HEK293 (cell line): ENCODE results near the gene EVI5L.

ENCODE experiments used
- BCL11A ChIP-seq: fragments of 450-650 bp; formaldehyde crosslinking; IDR thresholded peaks from 2 replicates; pipeline ENCODE4 v1.5.1; 2016; ENCODE audit warnings: low read depth, missing biosample characterization, missing genetic modification characterization
- FEZF1 ChIP-seq: fragments of 450-650 bp; formaldehyde crosslinking; IDR thresholded peaks from 2 replicates; pipeline ENCODE4 v1.5.1; 2016; ENCODE audit warnings: missing biosample characterization, missing genetic modification characterization
- GLI2 ChIP-seq: fragments of 450-650 bp; formaldehyde crosslinking; IDR thresholded peaks from 2 replicates; pipeline ENCODE4; 2017; ENCODE audit warnings: missing biosample characterization, missing genetic modification characterization, low read depth, borderline replicate concordance
- HOXA7 ChIP-seq: sonication (generic); formaldehyde crosslinking; IDR thresholded peaks from 2 replicates; pipeline ENCODE4 v1.8.1; 2022; ENCODE audit warnings: missing genetic modification reagents, borderline replicate concordance
- KLF1 ChIP-seq: fragments of 450-650 bp; formaldehyde crosslinking; IDR thresholded peaks from 2 replicates; pipeline ENCODE4 v1.5.1; 2016; ENCODE audit warnings: missing biosample characterization, missing genetic modification characterization
- KLF16 ChIP-seq: fragments of 450-650 bp; formaldehyde crosslinking; IDR thresholded peaks from 2 replicates; pipeline ENCODE4 v1.5.1; 2017; ENCODE audit warnings: missing biosample characterization, missing genetic modification characterization
- PATZ1 ChIP-seq: fragments of 450-650 bp; formaldehyde crosslinking; IDR thresholded peaks from 2 replicates; pipeline ENCODE4 v1.5.1; 2016; ENCODE audit warnings: missing biosample characterization, missing genetic modification characterization
- PBX3 ChIP-seq: sonication (generic); formaldehyde crosslinking; IDR thresholded peaks from 2 replicates; pipeline ENCODE4 v1.8.1; 2022; ENCODE audit warnings: mild to moderate bottlenecking, moderate library complexity, missing genetic modification reagents
- PRDM10 ChIP-seq: fragments of 450-650 bp; formaldehyde crosslinking; IDR thresholded peaks from 2 replicates; pipeline ENCODE4 v1.5.1; 2016; ENCODE audit warnings: missing biosample characterization, missing genetic modification characterization
- SCRT1 ChIP-seq: fragments of 450-650 bp; formaldehyde crosslinking; IDR thresholded peaks from 2 replicates; pipeline ENCODE4 v1.5.1; 2016; ENCODE audit warnings: missing biosample characterization, missing genetic modification characterization, borderline replicate concordance
- TCF7L2 ChIP-seq: IDR thresholded peaks from 2 replicates; pipeline ENCODE4 v1.6.1; 2011; ENCODE audit warnings: low read depth, mild to moderate bottlenecking, inconsistent platforms, low read length, moderate library complexity, borderline replicate concordance
- TRIM28 ChIP-seq: IDR thresholded peaks from 2 replicates; pipeline ENCODE4 v1.6.1; 2011; ENCODE audit warnings: low read length, control low read depth, borderline replicate concordance
- YY2 ChIP-seq: fragments of 450-650 bp; formaldehyde crosslinking; IDR thresholded peaks from 2 replicates; pipeline ENCODE4 v1.5.1; 2016; ENCODE audit warnings: missing biosample characterization, missing genetic modification characterization
- ZBTB17 ChIP-seq: fragments of 450-650 bp; formaldehyde crosslinking; IDR thresholded peaks from 2 replicates; pipeline ENCODE4 v1.5.1; 2016; ENCODE audit warnings: missing biosample characterization, missing genetic modification characterization
- ZBTB26 ChIP-seq: fragments of 450-650 bp; formaldehyde crosslinking; optimal IDR thresholded peaks from 2 replicates; pipeline ENCODE3; 2016; ENCODE audit warnings: missing biosample characterization, mild to moderate bottlenecking, missing genetic modification characterization
- ZBTB6 ChIP-seq: fragments of 450-650 bp; formaldehyde crosslinking; IDR thresholded peaks from 2 replicates; pipeline ENCODE4 v1.5.1; 2017; ENCODE audit warnings: missing biosample characterization, missing genetic modification characterization
- ZBTB7A ChIP-seq: fragments of 450-650 bp; formaldehyde crosslinking; IDR thresholded peaks from 2 replicates; pipeline ENCODE4 v1.5.1; 2016; ENCODE audit warnings: low read depth, missing biosample characterization, missing genetic modification characterization
- ZIC2 ChIP-seq: fragments of 450-650 bp; formaldehyde crosslinking; IDR thresholded peaks from 2 replicates; pipeline ENCODE4 v1.5.1; 2016; ENCODE audit warnings: missing biosample characterization, missing genetic modification characterization
- ZNF311 ChIP-seq: fragments of 450-650 bp; formaldehyde crosslinking; IDR thresholded peaks from 2 replicates; pipeline ENCODE4 v1.5.1; 2017; ENCODE audit warnings: missing biosample characterization, missing genetic modification characterization, borderline replicate concordance
- ZNF354C ChIP-seq: fragments of 450-650 bp; formaldehyde crosslinking; IDR thresholded peaks from 2 replicates; pipeline ENCODE4 v1.5.1; 2016; ENCODE audit warnings: missing biosample characterization, missing genetic modification characterization, low read depth, borderline replicate concordance
- ZNF501 ChIP-seq: fragments of 450-650 bp; formaldehyde crosslinking; IDR thresholded peaks from 2 replicates; pipeline ENCODE4 v1.5.1; 2016; ENCODE audit warnings: missing biosample characterization, missing genetic modification characterization
- ZNF529 ChIP-seq: fragments of 450-650 bp; formaldehyde crosslinking; IDR thresholded peaks from 2 replicates; pipeline ENCODE4 v1.5.1; 2017; ENCODE audit warnings: missing genetic modification characterization, missing biosample characterization; ENCODE audit not compliant: insufficient replicate concordance
- ZNF548 ChIP-seq: fragments of 450-650 bp; formaldehyde crosslinking; IDR thresholded peaks from 2 replicates; pipeline ENCODE4 v1.5.1; 2016; ENCODE audit warnings: missing biosample characterization, missing genetic modification characterization
- ZNF596 ChIP-seq: fragments of 450-650 bp; IDR thresholded peaks from 2 replicates; pipeline ENCODE4 v1.5.0; 2018; ENCODE audit warnings: missing biosample characterization, mild to moderate bottlenecking, missing genetic modification characterization, moderate library complexity
- ZNF658 ChIP-seq: fragments of 450-650 bp; formaldehyde crosslinking; IDR thresholded peaks from 2 replicates; pipeline ENCODE4; 2016; ENCODE audit warnings: missing biosample characterization, missing genetic modification characterization
- ZNF677 ChIP-seq: fragments of 450-650 bp; IDR thresholded peaks from 2 replicates; pipeline ENCODE4 v1.5.0; 2018; ENCODE audit warnings: missing biosample characterization, mild to moderate bottlenecking, missing genetic modification characterization, moderate library complexity
- ZNF707 ChIP-seq: fragments of 450-650 bp; formaldehyde crosslinking; IDR thresholded peaks from 2 replicates; pipeline ENCODE4 v1.5.1; 2016; ENCODE audit warnings: missing biosample characterization, missing genetic modification characterization
- ZSCAN18 ChIP-seq: fragments of 450-650 bp; formaldehyde crosslinking; IDR thresholded peaks from 2 replicates; pipeline ENCODE4 v1.5.1; 2016; ENCODE audit warnings: missing biosample characterization, missing genetic modification characterization
- ZSCAN23 ChIP-seq: fragments of 450-650 bp; formaldehyde crosslinking; IDR thresholded peaks from 2 replicates; pipeline ENCODE4 v1.5.1; 2016; ENCODE audit warnings: missing biosample characterization, missing genetic modification characterization
- ZXDB ChIP-seq: fragments of 450-650 bp; formaldehyde crosslinking; IDR thresholded peaks from 2 replicates; pipeline ENCODE4 v1.5.1; 2016; ENCODE audit warnings: missing biosample characterization, missing genetic modification characterization

EVI5L gene

GRCh38 chr19:7874076-7874896 lies 44.3 kb downstream of the EVI5L start, which contains the start of gene PRR36 (continued):
- TF ChIP-seq FEZF1 (tag by site-specific recombination) = no peak
- TF ChIP-seq ZNF658 (tag by site-specific recombination) = no peak
- peak; percentile 83 for TF ChIP-seq ZBTB26 (tag by site-specific recombination)
- no peak for TF ChIP-seq ZNF501 (tag by site-specific recombination)
- TF ChIP-seq ZNF548 (tag by site-specific recombination) = no peak
- no peak for TF ChIP-seq ZNF529
- peak; percentile 86 for TF ChIP-seq PATZ1
- TF ChIP-seq ZNF677 (tag by site-specific recombination) = no peak
- 0 out of 2 replicates have a peak, but pooled peaks have one; percentile 22 for TF ChIP-seq KLF1 (tag by site-specific recombination)
- TF ChIP-seq ZNF354C (tag by site-specific recombination) = no peak
- TF ChIP-seq TRIM28 = no peak
- TF ChIP-seq PBX3 = no peak
- TF ChIP-seq KLF16 (tag by site-specific recombination) = no peak
- no peak for TF ChIP-seq BCL11A (tag by site-specific recombination)
- TF ChIP-seq ZSCAN18 (tag by site-specific recombination) = no peak
- TF ChIP-seq SCRT1 = no peak
- TF ChIP-seq TCF7L2 = no peak
- TF ChIP-seq ZIC2 (tag by site-specific recombination) = peak; percentile 30; the same call in 1 of the 2 replicates
- no peak for TF ChIP-seq ZNF596 (tag by site-specific recombination)
- peak; percentile 39; the same call in 1 of the 2 replicates for TF ChIP-seq ZBTB17 (tag by site-specific recombination)
- TF ChIP-seq YY2 (tag by site-specific recombination) = no peak
- TF ChIP-seq ZSCAN23 (tag by site-specific recombination) = no peak
- TF ChIP-seq ZNF707 = no peak
- TF ChIP-seq GLI2 (tag by site-specific recombination) = no peak
- no peak for TF ChIP-seq ZNF311 (tag by site-specific recombination)
- TF ChIP-seq ZBTB6 (tag by site-specific recombination) = no peak
- no peak for TF ChIP-seq ZBTB7A (tag by site-specific recombination)
- TF ChIP-seq PRDM10 (tag by site-specific recombination) = peak; percentile 91
- TF ChIP-seq ZXDB (tag by site-specific recombination) = peak; percentile 67; the same call in 1 of the 2 replicates
- TF ChIP-seq HOXA7 = no peak
